AML-193 (cell line): ENCODE data around the gene IPO4.

Experiments
- DNase-seq, 2 experiments: peaks; one replicate each; lab custom pipeline; 2025; lab: John Stamatoyannopoulos, UW

The IPO4 gene

GRCh38 chr14:24147761-24148428 is 40.7 kb downstream of the IPO4 start:
- DNase-seq = no peak

- peak; percentile 97 for DNase-seq
These were observed 41.4 kb downstream of the IPO4 start, which contains the start of gene RNF31 for GRCh38 chr14:24146978-24147760. RNF31 (plus strand) TSS chr14:24147498; CDS start chr14:24147699, 201 bp downstream.

- peak; percentile 91 for DNase-seq
These were observed 42.1 kb downstream of the IPO4 start, which contains the start of gene PSME2 for GRCh38 chr14:24146453-24146977. PSME2 (minus strand) TSS chr14:24146610; CDS start chr14:24146581, 29 bp downstream.

- peak in 1 of 2 experiments; percentile 11 for DNase-seq
These were observed 42.7 kb downstream of the IPO4 start for GRCh38 chr14:24145690-24146452.

- DNase-seq = no peak
These were observed 43.4 kb downstream of the IPO4 start for GRCh38 chr14:24145219-24145618.

- no peak for DNase-seq
These were observed 44.2 kb downstream of the IPO4 start for GRCh38 chr14:24144451-24144850.

GRCh38 chr14:24143511-24143910 is 45.1 kb downstream of the IPO4 start:
- DNase-seq = no peak

GRCh38 chr14:24141097-24141880 is 47.3 kb downstream of the IPO4 start, which contains the start of gene EMC9:
EMC9 (minus strand) TSS chr14:24141591; CDS start chr14:24141304, 287 bp downstream.
- peak; percentile 96 to 97 for DNase-seq

GRCh38 chr14:24139272-24139934 is 49.2 kb downstream of the IPO4 start:
- no peak for DNase-seq

GRCh38 chr14:24138396-24139271 is 50.0 kb downstream of the IPO4 start:
- no peak for DNase-seq

- DNase-seq = no peak
These were observed 50.9 kb downstream of the IPO4 start for GRCh38 chr14:24137529-24138395.

- DNase-seq = no peak
These were observed 51.7 kb downstream of the IPO4 start for GRCh38 chr14:24136684-24137528.

GRCh38 chr14:24135834-24136683 is 52.6 kb downstream of the IPO4 start, which contains the start of gene PSME1:
PSME1 (plus strand) TSS chr14:24136194; CDS start chr14:24136263, 69 bp downstream.
- DNase-seq = peak; percentile 72 to 73

GRCh38 chr14:24135584-24135833 is 53.1 kb downstream of the IPO4 start:
- DNase-seq = no peak

- DNase-seq = peak; percentile 8 to 32
These were observed 54.9 kb downstream of the IPO4 start for GRCh38 chr14:24133735-24134134.

- DNase-seq = no peak
These were observed 55.6 kb downstream of the IPO4 start for GRCh38 chr14:24132976-24133375.
